DOHH2 (cell line): Measurements from ENCODE around the gene SCAP.

Experiments used
- H3F3A ChIP-seq: fragments of 200-600 bp; sonication (generic), shearing (Covaris generic); 2 replicates; pipeline ENCODE4 v1.6.0; 2016; ENCODE audit warnings: antibody characterized with exemption, mild to moderate bottlenecking; ENCODE audit not compliant: control insufficient read depth, insufficient read depth
- H3K27ac ChIP-seq: fragments of 200-600 bp; sonication (generic); 2 replicates; pipeline ENCODE4 v1.5.1; 2014; ENCODE audit warnings: low read depth, mild to moderate bottlenecking, low read length, moderate library complexity
- H3K27me3 ChIP-seq: fragments of 200-600 bp; sonication (generic); 2 replicates; pipeline ENCODE4 v1.6.1; 2014; ENCODE audit warnings: mild to moderate bottlenecking, low read length, mixed read lengths; ENCODE audit not compliant: control insufficient read depth
- H3K36me3 ChIP-seq: fragments of 200-600 bp; sonication (generic); 2 replicates; pipeline ENCODE4 v1.6.1; 2014; ENCODE audit warnings: mild to moderate bottlenecking, low read length, moderate library complexity, mixed read lengths; ENCODE audit not compliant: control insufficient read depth
- H3K4me1 ChIP-seq: fragments of 200-600 bp; sonication (generic); 2 replicates; pipeline ENCODE4 v1.6.1; 2014; ENCODE audit warnings: mild to moderate bottlenecking, low read length, mixed read lengths; ENCODE audit not compliant: control insufficient read depth
- H3K4me2 ChIP-seq: fragments of 200-600 bp; sonication (generic); 2 replicates; pipeline ENCODE4 v1.6.0; 2014; ENCODE audit warnings: mild to moderate bottlenecking, low read length, moderate library complexity
- H3K4me3 ChIP-seq: fragments of 200-600 bp; sonication (generic); 2 replicates; pipeline ENCODE4 v1.5.1; 2014; ENCODE audit warnings: mild to moderate bottlenecking, low read length, mixed read lengths
- H3K79me2 ChIP-seq: fragments of 200-600 bp; sonication (generic); 2 replicates; pipeline ENCODE4 v1.6.1; 2014; ENCODE audit warnings: mild to moderate bottlenecking, low read length, mixed read lengths; ENCODE audit not compliant: control insufficient read depth
- H3K9me2 ChIP-seq: fragments of 200-600 bp; sonication (generic); replicated peaks from 2 replicates; pipeline ENCODE4 v1.6.1; 2014; ENCODE audit warnings: mild to moderate bottlenecking, low read length, mixed read lengths; ENCODE audit not compliant: control insufficient read depth
- H3K9me3 ChIP-seq: fragments of 200-600 bp; sonication (generic); 2 replicates; pipeline ENCODE4 v1.6.1; 2014; ENCODE audit warnings: antibody characterized with exemption, low read length, mixed read lengths; ENCODE audit not compliant: control insufficient read depth, insufficient read depth
- H4K20me1 ChIP-seq: fragments of 200-600 bp; sonication (generic); 2 replicates; pipeline ENCODE4 v1.6.0; 2014; ENCODE audit warnings: low read depth, mild to moderate bottlenecking, antibody characterized with exemption, low read length, moderate library complexity; ENCODE audit not compliant: control insufficient read depth, insufficient read depth
- EZH2phosphoT487 ChIP-seq: fragments of 200-600 bp; sonication (generic); IDR thresholded peaks from 2 replicates; pipeline ENCODE4 v1.6.1; 2017; ENCODE audit warnings: borderline replicate concordance, mild to moderate bottlenecking, antibody characterized with exemption, low read length, moderate library complexity, mixed read lengths
- TF ChIP-seq, protein P1 (sequence below): fragments of 200-600 bp; sonication (generic); IDR thresholded peaks from one replicate; pipeline ENCODE4 v1.5.1; 2014; ENCODE audit warnings: antibody characterized with exemption, mild to moderate bottlenecking, low read depth, low read length; ENCODE audit not compliant: poor library complexity, severe bottlenecking

The SCAP gene

DNA sequence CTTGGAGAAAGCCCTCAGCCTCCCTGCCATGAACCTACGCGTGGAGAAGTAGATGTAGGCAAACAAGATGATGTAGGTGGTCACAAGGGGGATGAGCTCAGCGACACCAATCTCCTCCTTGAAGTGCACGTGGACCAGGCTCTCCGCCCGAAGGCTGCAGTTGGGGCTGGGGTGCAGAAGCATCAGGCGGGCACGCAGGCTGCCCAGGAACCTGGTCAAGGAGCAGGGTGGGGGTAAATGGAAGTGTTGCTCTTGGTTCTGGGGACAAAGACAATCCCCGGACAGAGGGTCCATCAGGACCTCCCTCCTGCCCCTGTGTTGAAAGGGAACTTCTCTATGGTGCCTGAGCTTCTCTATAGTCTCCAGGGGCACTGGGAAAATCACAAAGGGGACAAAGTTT, 49.8 kb downstream of the SCAP start:
- H4K20me1 ChIP-seq, result no peaks in the 10 kb centered on the region
- H3K9me2 ChIP-seq, result no peaks in the 10 kb centered on the region
- no peaks in the 10 kb centered on the region for H3K9me3 ChIP-seq
- no peaks in the 10 kb centered on the region for H3K79me2 ChIP-seq
- H3K27me3 ChIP-seq, result no peaks in the 10 kb centered on the region
- peaks cover 12% of the 10 kb centered on the region for H3K4me1 ChIP-seq
- no peak overlapping the region for H3K27ac ChIP-seq
- H3K4me2 ChIP-seq, result no peak overlapping the region
- no peak overlapping the region for H3K4me3 ChIP-seq
- no peak for TF ChIP-seq EZH2phosphoT487
- TF ChIP-seq, protein P1, sequence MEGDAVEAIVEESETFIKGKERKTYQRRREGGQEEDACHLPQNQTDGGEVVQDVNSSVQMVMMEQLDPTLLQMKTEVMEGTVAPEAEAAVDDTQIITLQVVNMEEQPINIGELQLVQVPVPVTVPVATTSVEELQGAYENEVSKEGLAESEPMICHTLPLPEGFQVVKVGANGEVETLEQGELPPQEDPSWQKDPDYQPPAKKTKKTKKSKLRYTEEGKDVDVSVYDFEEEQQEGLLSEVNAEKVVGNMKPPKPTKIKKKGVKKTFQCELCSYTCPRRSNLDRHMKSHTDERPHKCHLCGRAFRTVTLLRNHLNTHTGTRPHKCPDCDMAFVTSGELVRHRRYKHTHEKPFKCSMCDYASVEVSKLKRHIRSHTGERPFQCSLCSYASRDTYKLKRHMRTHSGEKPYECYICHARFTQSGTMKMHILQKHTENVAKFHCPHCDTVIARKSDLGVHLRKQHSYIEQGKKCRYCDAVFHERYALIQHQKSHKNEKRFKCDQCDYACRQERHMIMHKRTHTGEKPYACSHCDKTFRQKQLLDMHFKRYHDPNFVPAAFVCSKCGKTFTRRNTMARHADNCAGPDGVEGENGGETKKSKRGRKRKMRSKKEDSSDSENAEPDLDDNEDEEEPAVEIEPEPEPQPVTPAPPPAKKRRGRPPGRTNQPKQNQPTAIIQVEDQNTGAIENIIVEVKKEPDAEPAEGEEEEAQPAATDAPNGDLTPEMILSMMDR, result no peak
- peaks cover 5% of the 10 kb centered on the region; the same call in 1 of the 2 replicates for H3F3A ChIP-seq
- H3K36me3 ChIP-seq, result peaks cover 56% of the 10 kb centered on the region

DNA sequence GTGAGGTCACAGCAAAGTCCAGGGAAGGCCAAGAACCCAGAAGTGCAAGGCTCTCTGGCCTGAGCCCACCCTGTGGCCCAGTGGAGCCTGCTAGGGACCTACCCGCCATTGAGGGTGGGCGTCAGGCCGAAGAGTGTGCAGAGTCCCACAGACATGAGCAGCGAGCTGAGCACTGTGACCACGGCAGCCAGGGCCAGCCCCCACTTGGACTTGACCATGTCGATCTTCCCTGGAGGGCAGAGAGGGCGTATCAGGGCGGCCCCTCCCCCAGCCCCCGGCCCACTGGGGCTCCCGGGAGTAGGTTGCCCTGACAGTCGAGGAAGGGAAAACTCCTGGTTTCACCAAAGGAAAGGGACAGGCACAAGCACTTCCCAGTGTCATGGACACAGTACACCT, 50.4 kb downstream of the SCAP start:
- Histone ChIP-seq H3K27ac (no peak overlapping the region), H4K20me1 (no peaks in the 10 kb centered on the region)
- no peak for TF ChIP-seq EZH2phosphoT487
- TF ChIP-seq, protein P1, result no peak

DNA sequence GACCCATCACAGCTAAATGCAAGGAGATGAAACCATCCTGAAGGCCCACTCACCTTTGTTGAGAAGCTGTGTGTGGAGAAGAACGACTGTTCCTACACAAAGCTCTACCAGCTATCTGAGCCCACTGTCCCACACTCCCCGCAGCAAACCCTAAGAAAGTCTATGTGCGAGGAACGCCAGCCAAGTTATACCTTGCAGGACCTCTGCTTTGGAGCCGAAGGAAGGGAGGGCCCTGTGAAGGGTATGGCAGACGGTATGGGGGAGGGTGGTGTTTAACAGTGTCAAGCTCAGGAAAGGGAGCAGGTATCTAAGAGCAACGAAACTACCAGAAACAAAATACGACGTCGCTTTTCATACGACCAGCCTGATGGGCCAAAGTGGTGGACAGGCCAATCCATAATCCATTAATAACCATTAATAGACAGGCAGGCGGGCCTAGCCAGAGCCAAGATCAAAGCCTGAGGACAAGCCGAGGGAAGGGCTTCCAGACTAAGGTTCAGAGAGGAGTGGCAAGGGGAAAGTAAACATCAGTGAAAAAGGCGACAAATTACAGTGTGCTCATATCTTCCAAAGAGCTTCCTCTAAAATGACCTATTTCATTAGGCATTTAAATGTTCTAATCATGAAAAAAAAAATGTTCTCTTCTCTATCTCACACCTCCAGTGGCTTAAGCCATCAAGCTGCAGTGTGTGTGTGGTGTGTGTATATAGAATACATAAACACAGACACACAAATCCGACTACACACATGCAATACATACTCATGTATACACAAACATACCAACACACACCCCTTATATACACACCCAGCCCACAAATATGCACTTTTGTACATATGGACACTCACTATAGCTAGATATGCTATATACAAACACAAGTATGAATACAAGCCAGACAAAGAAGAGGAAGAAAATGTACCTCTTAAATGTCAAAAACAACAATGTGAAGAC, 51.0 kb downstream of the SCAP start:
- Histone ChIP-seq H3K36me3 (peaks cover 64% of the 10 kb centered on the region), H3K79me2 (0 out of 2 replicates have a peak, but pooled peaks cover 3% of the 10 kb centered on the region), H3K27me3 (no peaks in the 10 kb centered on the region), H3K9me3 (no peaks in the 10 kb centered on the region), H3K4me3 (no peak overlapping the region), H4K20me1 (no peaks in the 10 kb centered on the region), H3K4me2 (no peak overlapping the region), H3K4me1 (peaks cover 15% of the 10 kb centered on the region), H3K27ac (no peak overlapping the region), H3K9me2 (no peaks in the 10 kb centered on the region), H3F3A (peaks cover 5% of the 10 kb centered on the region; the same call in 1 of the 2 replicates)
- no peak for TF ChIP-seq EZH2phosphoT487
- TF ChIP-seq, protein P1, result no peak

More for the DNA sequence above, 50.4 kb downstream of the SCAP start:
- Histone ChIP-seq H3K4me2 (no peak overlapping the region), H3K4me3 (no peak overlapping the region), H3F3A (peaks cover 5% of the 10 kb centered on the region; the same call in 1 of the 2 replicates), H3K36me3 (peaks cover 62% of the 10 kb centered on the region), H3K9me2 (no peaks in the 10 kb centered on the region), H3K9me3 (no peaks in the 10 kb centered on the region), H3K27me3 (no peaks in the 10 kb centered on the region), H3K79me2 (0 out of 2 replicates have a peak, but pooled peaks cover 3% of the 10 kb centered on the region), H3K4me1 (peaks cover 15% of the 10 kb centered on the region)
